Retinal pigment epithelial cell (primary cell): Measurements from ENCODE around the gene DTX1.

Experiments used
- DNase-seq: peaks from one replicate; pipeline ENCODE4 v3.0.0-alpha.2; 2010; ENCODE audit warnings: low read depth
- H3K4me3 ChIP-seq: 2 replicates; pipeline ENCODE4 v1.5.1; 2011; ENCODE audit warnings: mild to moderate bottlenecking, low read length, control low read depth, moderate library complexity
- CTCF ChIP-seq: conservative IDR thresholded peaks from 2 replicates; pipeline ENCODE4 v1.5.1; 2011; ENCODE audit warnings: low read depth, low read length, control low read depth, inconsistent platforms

DTX1 gene

GRCh38 chr12:113094738-113095137, 38.2 kb downstream of the DTX1 start:
- H3K4me3 ChIP-seq = no peak overlapping the region
- no peak for TF ChIP-seq CTCF
- no peak for DNase-seq

GRCh38 chr12:113095405-113095804, 38.9 kb downstream of the DTX1 start:
- H3K4me3 ChIP-seq = no peak overlapping the region
- DNase-seq = no peak
- TF ChIP-seq CTCF = no peak

GRCh38 chr12:113096675-113097461, 40.3 kb downstream of the DTX1 start:
- no peak overlapping the region for H3K4me3 ChIP-seq
- no peak for TF ChIP-seq CTCF
- no peak for DNase-seq

GRCh38 chr12:113097716-113098440, 41.3 kb downstream of the DTX1 start:
- no peak for DNase-seq
- no peak for TF ChIP-seq CTCF
- H3K4me3 ChIP-seq = no peak overlapping the region

GRCh38 chr12:113098441-113099028, 42.0 kb downstream of the DTX1 start:
- DNase-seq = peak; percentile 55
- peak; percentile 87 for TF ChIP-seq CTCF
- no peak overlapping the region for H3K4me3 ChIP-seq

- no peak overlapping the region for H3K4me3 ChIP-seq
- TF ChIP-seq CTCF = no peak
- DNase-seq = no peak
These were observed 42.8 kb downstream of the DTX1 start for GRCh38 chr12:113099364-113099763.
